ENCODE results near the gene OSBP2.

OSBP2 gene

GRCh38 chr22:30832407-30832987, 137.8 kb downstream of the OSBP2 start:
- H3K4me3 ChIP-seq (ENCODE audit: low read depth, low read length): no peak overlapping the region
- no peaks in the 10 kb centered on the region for H3K27me3 ChIP-seq (ENCODE audit: control insufficient read depth, insufficient read depth, low read length)
- no peaks in the 10 kb centered on the region for H3K4me1 ChIP-seq
- H2AFZ ChIP-seq: no peak overlapping the region
- no peaks in the 10 kb centered on the region for H3K9me3 ChIP-seq (ENCODE audit: control insufficient read depth, low read length)
- H3K27ac ChIP-seq: no peak overlapping the region
- TF ChIP-seq CTCF (IDR thresholded peaks at IDR 0.05): no peak
- no peak overlapping the region for H3K9ac ChIP-seq
- H3K79me2 ChIP-seq: no peaks in the 10 kb centered on the region
- H3K36me3 ChIP-seq (ENCODE audit: control insufficient read depth, insufficient read depth, low read length): no peaks in the 10 kb centered on the region
- no peak overlapping the region for H3K4me2 ChIP-seq (ENCODE audit: low read length)

GRCh38 chr22:30833322-30833721, 138.6 kb downstream of the OSBP2 start:
- H3K27me3 ChIP-seq (ENCODE audit: control insufficient read depth, insufficient read depth, low read length): no peaks in the 10 kb centered on the region
- no peaks in the 10 kb centered on the region for H3K36me3 ChIP-seq (ENCODE audit: control insufficient read depth, insufficient read depth, low read length)
- no peak overlapping the region for H2AFZ ChIP-seq
- H3K4me2 ChIP-seq (ENCODE audit: low read length): no peak overlapping the region
- H3K9me3 ChIP-seq (ENCODE audit: control insufficient read depth, low read length): no peaks in the 10 kb centered on the region
- H3K79me2 ChIP-seq: no peaks in the 10 kb centered on the region
- no peak overlapping the region for H3K9ac ChIP-seq
- no peak overlapping the region for H3K4me3 ChIP-seq (ENCODE audit: low read depth, low read length)
- no peak overlapping the region for H3K27ac ChIP-seq
- no peak for TF ChIP-seq CTCF (IDR thresholded peaks at IDR 0.05)
- H3K4me1 ChIP-seq: no peaks in the 10 kb centered on the region

GRCh38 chr22:30837531-30837930, 142.9 kb downstream of the OSBP2 start:
- Histone ChIP-seq H3K4me3 (ENCODE audit: low read depth, low read length) (no peak overlapping the region), H2AFZ (no peak overlapping the region), H3K36me3 (ENCODE audit: control insufficient read depth, insufficient read depth, low read length) (no peaks in the 10 kb centered on the region), H3K4me2 (ENCODE audit: low read length) (no peak overlapping the region), H3K27me3 (ENCODE audit: control insufficient read depth, insufficient read depth, low read length) (no peaks in the 10 kb centered on the region), H3K9me3 (ENCODE audit: control insufficient read depth, low read length) (no peaks in the 10 kb centered on the region), H3K4me1 (no peaks in the 10 kb centered on the region), H3K9ac (no peak overlapping the region), H3K27ac (no peak overlapping the region), H3K79me2 (no peaks in the 10 kb centered on the region)
- TF ChIP-seq CTCF (IDR thresholded peaks at IDR 0.05): no peak

DNA sequence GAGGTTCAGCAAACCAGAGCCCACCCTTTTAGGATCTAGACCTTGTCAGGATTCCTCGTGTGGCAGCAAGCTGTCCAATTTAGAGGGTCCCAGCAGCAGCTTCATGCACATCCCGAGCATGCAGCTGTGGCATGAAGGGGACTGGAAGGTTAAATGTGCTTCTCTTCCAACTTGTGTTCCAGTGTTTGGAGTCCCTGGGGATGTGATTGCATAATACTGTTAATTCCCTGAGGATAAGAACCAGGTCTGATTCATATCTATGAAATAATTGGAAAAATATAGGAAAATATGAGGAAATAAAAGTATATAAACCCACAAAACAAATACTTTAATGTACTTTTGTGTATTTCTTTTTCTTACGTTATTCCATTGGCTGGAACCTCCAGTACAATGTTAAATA, 143.4 kb downstream of the OSBP2 start:
- no peak overlapping the region for H2AFZ ChIP-seq
- no peaks in the 10 kb centered on the region for H3K9me3 ChIP-seq (ENCODE audit: control insufficient read depth, low read length)
- H3K4me1 ChIP-seq: no peaks in the 10 kb centered on the region
- no peaks in the 10 kb centered on the region for H3K79me2 ChIP-seq
- no peak overlapping the region for H3K9ac ChIP-seq
- no peak overlapping the region for H3K27ac ChIP-seq
- H3K27me3 ChIP-seq (ENCODE audit: control insufficient read depth, insufficient read depth, low read length): no peaks in the 10 kb centered on the region
- no peak overlapping the region for H3K4me2 ChIP-seq (ENCODE audit: low read length)
- TF ChIP-seq CTCF (IDR thresholded peaks at IDR 0.05): no peak
- no peaks in the 10 kb centered on the region for H3K36me3 ChIP-seq (ENCODE audit: control insufficient read depth, insufficient read depth, low read length)
- H3K4me3 ChIP-seq (ENCODE audit: low read depth, low read length): no peak overlapping the region

GRCh38 chr22:30841273-30841672, 146.6 kb downstream of the OSBP2 start:
- Histone ChIP-seq H2AFZ (no peak overlapping the region), H3K36me3 (ENCODE audit: control insufficient read depth, insufficient read depth, low read length) (no peaks in the 10 kb centered on the region), H3K27me3 (ENCODE audit: control insufficient read depth, insufficient read depth, low read length) (no peaks in the 10 kb centered on the region), H3K4me3 (ENCODE audit: low read depth, low read length) (no peak overlapping the region), H3K4me2 (ENCODE audit: low read length) (no peak overlapping the region), H3K9ac (no peak overlapping the region), H3K9me3 (ENCODE audit: control insufficient read depth, low read length) (no peaks in the 10 kb centered on the region), H3K4me1 (no peaks in the 10 kb centered on the region), H3K27ac (no peak overlapping the region), H3K79me2 (no peaks in the 10 kb centered on the region)
- no peak for TF ChIP-seq CTCF (IDR thresholded peaks at IDR 0.05)
